ENCODE measurements around the gene STARD7. TPM values are rescaled to one million over a fixed set of nuclear protein-coding genes. Genes with fewer than 3 reads are reported as not detected.

The STARD7 gene
- total and polyA plus RNA-seq, 4 donors = 42.9 to 120 (median 59.7) TPM

- TF ChIP-seq ATF3 (IDR thresholded peaks at IDR 0.05) = no peak
- no peak for TF ChIP-seq HNF4G (IDR thresholded peaks at IDR 0.05)
- no peak for TF ChIP-seq GABPA (IDR thresholded peaks at IDR 0.05 in 1 of 2, conservative IDR thresholded peaks at IDR 0.05 in 1 of 2)
- no peak for TF ChIP-seq MAX (IDR thresholded peaks at IDR 0.05)
- TF ChIP-seq TAF1 (conservative IDR thresholded peaks at IDR 0.05) = no peak
- TF ChIP-seq SP1 (IDR thresholded peaks at IDR 0.05) = no peak
- TF ChIP-seq NR2F2 (IDR thresholded peaks at IDR 0.05) = no peak
- no peak for TF ChIP-seq RXRA (IDR thresholded peaks at IDR 0.05)
- no peak for TF ChIP-seq CTCF (IDR thresholded peaks at IDR 0.05; ENCODE audit: low read depth, low read length, missing input control)
- no peaks in the 10 kb centered on the region for H3K36me3 ChIP-seq (ENCODE audit: control insufficient read depth in 4 of 4, insufficient read depth in 3 of 4, low read depth in 1 of 4, low read length in 3 of 4)
- H3K27ac ChIP-seq (ENCODE audit: low read depth in 1 of 2, low read length in 2 of 2) = no peak overlapping the region
Observed at GRCh38 chr2:96213379-96213778, 4.8 kb upstream of the STARD7 start.

GRCh38 chr2:96212339-96212738, 3.7 kb upstream of the STARD7 start:
- Histone ChIP-seq H3K4me1 (ENCODE audit: control insufficient read depth in 4 of 4, insufficient read depth in 4 of 4, low read length in 3 of 4) (peaks cover 3 to 16% (median 8%) of the 10 kb centered on the region in 4 donors), H3K9ac (ENCODE audit: low read depth in 1 of 2, low read length in 2 of 2) (no peak overlapping the region), H3K36me3 (ENCODE audit: control insufficient read depth in 4 of 4, insufficient read depth in 3 of 4, low read depth in 1 of 4, low read length in 3 of 4) (no peaks in the 10 kb centered on the region), H3K27ac (ENCODE audit: low read depth in 1 of 2, low read length in 2 of 2) (no peak overlapping the region), H3K9me3 (ENCODE audit: control insufficient read depth in 4 of 4, low read length in 3 of 4) (no peaks in the 10 kb centered on the region), H3K4me3 (ENCODE audit: low read depth in 1 of 3, low read length in 3 of 3) (no peak overlapping the region), H3K27me3 (ENCODE audit: control insufficient read depth in 4 of 4, insufficient read depth in 4 of 4, low read length in 3 of 4) (no peaks in the 10 kb centered on the region)
- DNase-seq (ENCODE audit: low spot score) = no peak
- TF ChIP-seq NR2F2 (IDR thresholded peaks at IDR 0.05) = no peak
- no peak for TF ChIP-seq ZBTB33 (IDR thresholded peaks at IDR 0.05)
- no peak for TF ChIP-seq TAF1 (conservative IDR thresholded peaks at IDR 0.05)
- no peak for TF ChIP-seq YY1 (IDR thresholded peaks at IDR 0.05)
- TF ChIP-seq SP1 (IDR thresholded peaks at IDR 0.05) = no peak
- no peak for TF ChIP-seq FOXA1 (IDR thresholded peaks at IDR 0.05)
- TF ChIP-seq ATF3 (IDR thresholded peaks at IDR 0.05) = no peak
- no peak for TF ChIP-seq FOXA2 (IDR thresholded peaks at IDR 0.05)
- no peak for TF ChIP-seq REST (IDR thresholded peaks at IDR 0.05)
- TF ChIP-seq GABPA (IDR thresholded peaks at IDR 0.05 in 1 of 2, conservative IDR thresholded peaks at IDR 0.05 in 1 of 2) = no peak
- TF ChIP-seq JUND (IDR thresholded peaks at IDR 0.05) = no peak
- no peak for TF ChIP-seq EGR1 (IDR thresholded peaks at IDR 0.05; ENCODE audit: low read depth in 2 of 2)
- TF ChIP-seq RAD21 (IDR thresholded peaks at IDR 0.05) = no peak
- no peak for TF ChIP-seq HNF4G (IDR thresholded peaks at IDR 0.05)
- TF ChIP-seq MAX (IDR thresholded peaks at IDR 0.05) = no peak
- TF ChIP-seq RXRA (IDR thresholded peaks at IDR 0.05) = no peak
- 97% methylated on average over 4 of the region's 4 CpGs for WGBS

More at GRCh38 chr2:96213379-96213778, 4.8 kb upstream of the STARD7 start:
- Histone ChIP-seq H3K9ac (ENCODE audit: low read depth in 1 of 2, low read length in 2 of 2) (no peak overlapping the region), H3K27me3 (ENCODE audit: control insufficient read depth in 4 of 4, insufficient read depth in 4 of 4, low read length in 3 of 4) (no peaks in the 10 kb centered on the region), H3K4me3 (ENCODE audit: low read depth in 1 of 3, low read length in 3 of 3) (no peak overlapping the region), H3K4me1 (ENCODE audit: control insufficient read depth in 4 of 4, insufficient read depth in 4 of 4, low read length in 3 of 4) (peaks cover 3 to 13% (median 7%) of the 10 kb centered on the region in 4 donors), H3K9me3 (ENCODE audit: control insufficient read depth in 4 of 4, low read length in 3 of 4) (no peaks in the 10 kb centered on the region)
- no peak for DNase-seq (ENCODE audit: low spot score)
- 93% methylated on average over 12 of the region's 12 CpGs for WGBS

Data from liver (tissue), 9 donors.